HG03066 (cell line): Measurements from ENCODE around the gene SEMG2.

ENCODE experiments used
- ATAC-seq: cut with Tn5 transposase; IDR thresholded peaks from one replicate; pipeline ENCODE4 v1.9.1; 2021; ENCODE audit warnings: low read depth; ENCODE audit not compliant: unreplicated experiment

SEMG2 gene

GRCh38 chr20:45229264-45230056, 8.3 kb downstream of the SEMG2 start:
- no peak for ATAC-seq

- ATAC-seq = no peak
Observed at GRCh38 chr20:45230631-45231030, 9.5 kb downstream of the SEMG2 start.

- no peak for ATAC-seq
Observed at GRCh38 chr20:45235995-45236394, 14.8 kb downstream of the SEMG2 start.

GRCh38 chr20:45238139-45238538, 17.0 kb downstream of the SEMG2 start:
- ATAC-seq = no peak

GRCh38 chr20:45246109-45246508, 24.9 kb downstream of the SEMG2 start:
- ATAC-seq = no peak

GRCh38 chr20:45247865-45248264, 26.7 kb downstream of the SEMG2 start:
- ATAC-seq = no peak

- ATAC-seq = no peak
Observed at GRCh38 chr20:45248609-45249008, 27.4 kb downstream of the SEMG2 start.

GRCh38 chr20:45251884-45252560, 30.8 kb downstream of the SEMG2 start:
- no peak for ATAC-seq

GRCh38 chr20:45253261-45253660, 32.1 kb downstream of the SEMG2 start:
- ATAC-seq = no peak

- no peak for ATAC-seq
Observed at GRCh38 chr20:45254383-45255262, 33.5 kb downstream of the SEMG2 start, which contains the start of gene SLPI. Gene SLPI (minus strand): TSS chr20:45254564. CDS start chr20:45254543, 21 bp downstream.

GRCh38 chr20:45257161-45257560, 36.0 kb downstream of the SEMG2 start:
- no peak for ATAC-seq

- ATAC-seq = no peak
Observed at GRCh38 chr20:45257711-45258110, 36.5 kb downstream of the SEMG2 start.

- no peak for ATAC-seq
Observed at GRCh38 chr20:45258259-45258658, 37.1 kb downstream of the SEMG2 start.

GRCh38 chr20:45258664-45259063, 37.5 kb downstream of the SEMG2 start:
- ATAC-seq = no peak

GRCh38 chr20:45263556-45264266, 42.5 kb downstream of the SEMG2 start:
- ATAC-seq = no peak

GRCh38 chr20:45266977-45267376, 45.8 kb downstream of the SEMG2 start:
- no peak for ATAC-seq

- no peak for ATAC-seq
Observed at GRCh38 chr20:45268531-45268930, 47.4 kb downstream of the SEMG2 start.

- no peak for ATAC-seq
Observed at GRCh38 chr20:45269056-45269455, 47.9 kb downstream of the SEMG2 start.

GRCh38 chr20:45269754-45270270, 48.6 kb downstream of the SEMG2 start:
- no peak for ATAC-seq
